ENCODE measurements around the gene STARD7. TPM values are rescaled to one million over a fixed set of nuclear protein-coding genes. Genes with fewer than 3 reads are reported as not detected.
A peak's percentile ranks its signal among the peaks of the same experiment; 100 is the strongest.

The STARD7 gene
- total and polyA plus RNA-seq, 10 of the 15 experiments (the other 5 are each of a cell fraction or from before 2014, with no cell fraction given) = 85.4 to 237 (median 153) TPM

GRCh38 chr2:96145036-96145847 lies 63.4 kb downstream of the STARD7 start, which contains the start of gene DUSP2 (continued):
- TF ChIP-seq SMAD5 (IDR thresholded peaks at IDR 0.05; ENCODE audit: low read depth) (peak; percentile 98), EP300 (IDR thresholded peaks at IDR 0.05; ENCODE audit: borderline replicate concordance in 1 of 2, control insufficient read depth in 1 of 2, low read depth in 2 of 2, low read length in 2 of 2) (peak in 1 of 2 experiments; percentile 36; a peak in 3 of 4 replicates), ETV6 (conservative IDR thresholded peaks at IDR 0.05 in 1 of 2, IDR thresholded peaks at IDR 0.05 in 1 of 2; ENCODE audit: borderline replicate concordance in 1 of 2, low read depth in 1 of 2) (no peak), SREBF2 (IDR thresholded peaks at IDR 0.05; ENCODE audit: low read length) (no peak), HDAC2 (IDR thresholded peaks at IDR 0.05) (no peak), ZNF24 (IDR thresholded peaks at IDR 0.05) (peak; percentile 75), RFX5 (IDR thresholded peaks at IDR 0.05; ENCODE audit: low read depth, low read length) (no peak; the same call in 1 of the 2 replicates), SKIL (IDR thresholded peaks at IDR 0.05; ENCODE audit: low read depth, poor library complexity, severe bottlenecking) (no peak), STAT3 (IDR thresholded peaks at IDR 0.05; ENCODE audit: low read depth, low read length) (no peak), BCLAF1 (IDR thresholded peaks at IDR 0.05) (no peak; the same call in 1 of the 2 replicates), CEBPZ (IDR thresholded peaks at IDR 0.05; ENCODE audit: low read depth, low read length) (no peak), ASH2L (IDR thresholded peaks at IDR 0.05; ENCODE audit: borderline replicate concordance, low read depth) (no peak; the same call in 1 of the 2 replicates), SUPT20H (IDR thresholded peaks at IDR 0.05; ENCODE audit: borderline replicate concordance, control insufficient read depth, low read depth, low read length) (no peak), PML (IDR thresholded peaks at IDR 0.05; ENCODE audit: low read length) (no peak)
- TF ChIP-seq, protein P1, sequence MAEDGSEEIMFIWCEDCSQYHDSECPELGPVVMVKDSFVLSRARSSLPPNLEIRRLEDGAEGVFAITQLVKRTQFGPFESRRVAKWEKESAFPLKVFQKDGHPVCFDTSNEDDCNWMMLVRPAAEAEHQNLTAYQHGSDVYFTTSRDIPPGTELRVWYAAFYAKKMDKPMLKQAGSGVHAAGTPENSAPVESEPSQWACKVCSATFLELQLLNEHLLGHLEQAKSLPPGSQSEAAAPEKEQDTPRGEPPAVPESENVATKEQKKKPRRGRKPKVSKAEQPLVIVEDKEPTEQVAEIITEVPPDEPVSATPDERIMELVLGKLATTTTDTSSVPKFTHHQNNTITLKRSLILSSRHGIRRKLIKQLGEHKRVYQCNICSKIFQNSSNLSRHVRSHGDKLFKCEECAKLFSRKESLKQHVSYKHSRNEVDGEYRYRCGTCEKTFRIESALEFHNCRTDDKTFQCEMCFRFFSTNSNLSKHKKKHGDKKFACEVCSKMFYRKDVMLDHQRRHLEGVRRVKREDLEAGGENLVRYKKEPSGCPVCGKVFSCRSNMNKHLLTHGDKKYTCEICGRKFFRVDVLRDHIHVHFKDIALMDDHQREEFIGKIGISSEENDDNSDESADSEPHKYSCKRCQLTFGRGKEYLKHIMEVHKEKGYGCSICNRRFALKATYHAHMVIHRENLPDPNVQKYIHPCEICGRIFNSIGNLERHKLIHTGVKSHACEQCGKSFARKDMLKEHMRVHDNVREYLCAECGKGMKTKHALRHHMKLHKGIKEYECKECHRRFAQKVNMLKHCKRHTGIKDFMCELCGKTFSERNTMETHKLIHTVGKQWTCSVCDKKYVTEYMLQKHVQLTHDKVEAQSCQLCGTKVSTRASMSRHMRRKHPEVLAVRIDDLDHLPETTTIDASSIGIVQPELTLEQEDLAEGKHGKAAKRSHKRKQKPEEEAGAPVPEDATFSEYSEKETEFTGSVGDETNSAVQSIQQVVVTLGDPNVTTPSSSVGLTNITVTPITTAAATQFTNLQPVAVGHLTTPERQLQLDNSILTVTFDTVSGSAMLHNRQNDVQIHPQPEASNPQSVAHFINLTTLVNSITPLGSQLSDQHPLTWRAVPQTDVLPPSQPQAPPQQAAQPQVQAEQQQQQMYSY (CRISPR knock-in tag; IDR thresholded peaks at IDR 0.05) = 0 out of 2 replicates have a peak, but pooled peaks have one; percentile 43

Data from GM12878 (cell line).